ENCODE results near the gene SLC66A1.

DNA sequence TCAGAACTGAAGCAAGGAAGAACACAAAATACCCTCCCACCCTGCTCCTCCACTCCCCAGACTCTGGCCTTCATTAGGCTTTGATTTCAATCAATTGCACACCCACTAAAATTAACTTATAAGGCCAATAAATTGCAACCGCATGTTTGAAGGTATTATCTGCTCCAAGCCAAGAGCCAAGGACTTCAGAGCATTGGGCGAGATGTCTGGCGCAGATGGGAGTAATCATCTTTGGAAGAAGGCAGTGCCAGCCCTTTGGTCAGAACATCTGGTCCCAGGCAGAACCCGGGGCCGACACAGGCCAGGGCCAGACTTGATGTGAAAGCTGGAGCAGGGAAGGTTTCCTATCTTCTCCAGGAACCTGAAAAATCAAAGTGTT is 60.0 kb downstream of the SLC66A1 start:
- TF ChIP-seq GATA1 (IDR thresholded peaks at IDR 0.05; ENCODE audit: low read depth, low read length) (no peak), POLR2A (IDR thresholded peaks at IDR 0.05; ENCODE audit: low read length) (no peak)

All from erythroblast (primary cell).